ENCODE measurements around the gene BNC2.
A peak's percentile ranks its signal among the peaks of the same experiment; 100 is the strongest.

The BNC2 gene

GRCh38 chr9:16530669-16531642 lies 339.5 kb downstream of the BNC2 start:
- DNase-seq = no peak

GRCh38 chr9:16527573-16527972 lies 342.9 kb downstream of the BNC2 start:
- no peak for DNase-seq

GRCh38 chr9:16526380-16526779 lies 344.1 kb downstream of the BNC2 start:
- DNase-seq = no peak

- DNase-seq = no peak
These were observed 345.6 kb downstream of the BNC2 start for GRCh38 chr9:16524823-16525222.

GRCh38 chr9:16524078-16524477 lies 346.4 kb downstream of the BNC2 start:
- DNase-seq = no peak

- DNase-seq = peak; percentile 86
These were observed 348.5 kb downstream of the BNC2 start for GRCh38 chr9:16521868-16522411.

- no peak for DNase-seq
These were observed 351.5 kb downstream of the BNC2 start for GRCh38 chr9:16519001-16519400.

GRCh38 chr9:16516891-16517290 lies 353.6 kb downstream of the BNC2 start:
- no peak for DNase-seq

GRCh38 chr9:16515879-16516301 lies 354.6 kb downstream of the BNC2 start:
- DNase-seq = no peak

- DNase-seq = peak; percentile 53
These were observed 355.3 kb downstream of the BNC2 start for GRCh38 chr9:16515207-16515606.

GRCh38 chr9:16514131-16514530 lies 356.3 kb downstream of the BNC2 start:
- no peak for DNase-seq

GRCh38 chr9:16512281-16512680 lies 358.2 kb downstream of the BNC2 start:
- DNase-seq = no peak

- no peak for DNase-seq
These were observed 360.0 kb downstream of the BNC2 start for GRCh38 chr9:16510482-16510881.

- DNase-seq = no peak
These were observed 360.5 kb downstream of the BNC2 start for GRCh38 chr9:16509997-16510396.

- no peak for DNase-seq
These were observed 365.3 kb downstream of the BNC2 start for GRCh38 chr9:16505199-16505598.

GRCh38 chr9:16501726-16502125 lies 368.7 kb downstream of the BNC2 start:
- no peak for DNase-seq

- DNase-seq = no peak
These were observed 369.3 kb downstream of the BNC2 start for GRCh38 chr9:16501141-16501540.

GRCh38 chr9:16500386-16500785 lies 370.1 kb downstream of the BNC2 start:
- DNase-seq = no peak

- DNase-seq = no peak
These were observed 370.6 kb downstream of the BNC2 start for GRCh38 chr9:16499892-16500291.

- DNase-seq = no peak
These were observed 373.6 kb downstream of the BNC2 start for GRCh38 chr9:16496908-16497307.

- DNase-seq = no peak
These were observed 382.6 kb downstream of the BNC2 start for GRCh38 chr9:16487915-16488314.

GRCh38 chr9:16485575-16486321 lies 384.7 kb downstream of the BNC2 start:
- DNase-seq = no peak

GRCh38 chr9:16485160-16485559 lies 385.3 kb downstream of the BNC2 start:
- DNase-seq = no peak

GRCh38 chr9:16484744-16485143 lies 385.7 kb downstream of the BNC2 start:
- no peak for DNase-seq
